H1 (cell line): ENCODE results near the gene ARID3B. TPM values are rescaled to one million over a fixed set of nuclear protein-coding genes. Genes with fewer than 3 reads are reported as not detected.

Source experiments
- ATF2 ChIP-seq: IDR thresholded peaks from 2 replicates; pipeline ENCODE4 v1.6.1; 2012; ENCODE audit warnings: low read length, inconsistent platforms
- ATF3 ChIP-seq: IDR thresholded peaks from 2 replicates; pipeline ENCODE4 v1.6.1; 2011; ENCODE audit warnings: low read depth, mild to moderate bottlenecking, low read length; ENCODE audit not compliant: insufficient read depth
- CBX8 ChIP-seq: fragments of 300-800, 300-1000 bp; sonication (generic); IDR thresholded peaks from 2 replicates; pipeline ENCODE4 v1.7.1; 2016; ENCODE audit warnings: low read depth, low read length, borderline replicate concordance
- CREB1 ChIP-seq: IDR thresholded peaks from 2 replicates; pipeline ENCODE4 v1.6.1; 2012; ENCODE audit warnings: inconsistent platforms
- CTCF ChIP-seq, 3 experiments: IDR thresholded peaks; 1 replicate in 2 of 3; 2 replicates in 1 of 3; pipeline versions ENCODE4 v1.5.1 to v1.6.1; 2011; ENCODE audit warnings: low read length in 3 of 3, mild to moderate bottlenecking in 3 of 3, inconsistent platforms in 2 of 3, low read depth in 1 of 3, moderate library complexity in 1 of 3; ENCODE audit not compliant: insufficient read depth in 1 of 3; ENCODE audit errors: control extremely low read depth in 1 of 3
- FOSL1 ChIP-seq: IDR thresholded peaks from 2 replicates; pipeline ENCODE4 v1.6.1; 2011; ENCODE audit warnings: mild to moderate bottlenecking, low read depth, low read length, moderate library complexity; ENCODE audit not compliant: insufficient read depth
- GTF2F1 ChIP-seq: IDR thresholded peaks from 2 replicates; pipeline ENCODE4 v1.6.1; 2012; ENCODE audit warnings: low read depth, low read length, improper control_type of control experiment, borderline replicate concordance
- JUND ChIP-seq: IDR thresholded peaks from 2 replicates; pipeline ENCODE4 v1.6.1; 2011; ENCODE audit warnings: mild to moderate bottlenecking, improper control_type of control experiment, low read length
- KDM4A ChIP-seq: IDR thresholded peaks from one replicate; pipeline ENCODE4 v1.7.1; 2012; ENCODE audit warnings: low read depth, mild to moderate bottlenecking, moderate library complexity, low read length, inconsistent platforms; ENCODE audit not compliant: severe bottlenecking
- PHF8 ChIP-seq: fragments of 200-600 bp; sonication (generic); conservative IDR thresholded peaks from 2 replicates; pipeline ENCODE4 v1.7.1; 2012; ENCODE audit warnings: low read depth, mild to moderate bottlenecking, inconsistent platforms, low read length, moderate library complexity
- POLR2A ChIP-seq, 2 experiments: IDR thresholded peaks; 1 replicate in 1 of 2; 2 replicates in 1 of 2; pipeline ENCODE4 v1.6.1; 2011; ENCODE audit warnings: low read depth in 2 of 2, low read length in 2 of 2, mild to moderate bottlenecking in 2 of 2; ENCODE audit errors: control extremely low read depth in 1 of 2
- RAD21 ChIP-seq, 2 experiments: IDR thresholded peaks in 1 of 2; conservative IDR thresholded peaks in 1 of 2; 2 replicates each; pipeline ENCODE4 v1.6.1; 2011; ENCODE audit warnings: low read depth in 2 of 2, low read length in 2 of 2, improper control_type of control experiment in 1 of 2, inconsistent platforms in 1 of 2, mild to moderate bottlenecking in 1 of 2, moderate library complexity in 1 of 2
- RBBP5 ChIP-seq: IDR thresholded peaks from 2 replicates; pipeline ENCODE4 v1.7.1; 2012; ENCODE audit warnings: low read depth, mild to moderate bottlenecking, inconsistent platforms, low read length, moderate library complexity, borderline replicate concordance
- RXRA ChIP-seq: IDR thresholded peaks from 2 replicates; pipeline ENCODE4 v1.6.1; 2011; ENCODE audit warnings: low read depth, mild to moderate bottlenecking, low read length, moderate library complexity; ENCODE audit not compliant: insufficient read depth
- SIX5 ChIP-seq: IDR thresholded peaks from 2 replicates; pipeline ENCODE4 v1.6.1; 2011; ENCODE audit warnings: mild to moderate bottlenecking, low read depth, low read length
- SP4 ChIP-seq: IDR thresholded peaks from 2 replicates; pipeline ENCODE4 v1.6.1; 2012; ENCODE audit warnings: low read length, inconsistent platforms
- SUZ12 ChIP-seq: fragments of 200-600 bp; sonication (generic); IDR thresholded peaks from 2 replicates; pipeline ENCODE4 v1.6.1; 2012; ENCODE audit warnings: mild to moderate bottlenecking, inconsistent platforms, low read length, moderate library complexity, mixed read lengths
- TBP ChIP-seq: IDR thresholded peaks from 2 replicates; pipeline ENCODE4 v1.6.1; 2011; ENCODE audit warnings: low read depth, low read length, improper control_type of control experiment
- polyA plus RNA-seq, 7 experiments: library from polyadenylated mRNA; depleted of rRNA in 3 of 7; stranded (reverse) in 5 of 7; unstranded in 2 of 7; fragments of >200 nt in 5 of 7; fragments of 200-250 nt in 2 of 7; gene quantifications; 1 replicate in 5 of 7; 2 replicates in 1 of 7; 4 replicates in 1 of 7; pipeline versions ENCODE4 v1.2.1 to v1.2.3, GENCODE V29; 2011 to 2013; ENCODE audit warnings: missing spikeins in 2 of 7, mixed read lengths in 2 of 7
- total RNA-seq: library from RNA; stranded (reverse); fragmentation: NEBNext Ultra II Directional; extraction: Animal tissue kit (Norgen Biotek cat#: 25700); gene quantifications from 2 replicates; pipeline ENCODE4 v1.2.1, GENCODE V29; 2021

ARID3B gene
- total and polyA plus RNA-seq, 2 of the 8 experiments (the other 6 are each of a cell fraction or from before 2014, with no cell fraction given): 81.0 to 115 TPM

GRCh38 chr15:74620636-74621545 lies 79.9 kb downstream of the ARID3B start (continued):
- TF ChIP-seq RAD21 (IDR thresholded peaks at IDR 0.05 in 1 of 2, conservative IDR thresholded peaks at IDR 0.05 in 1 of 2; ENCODE audit: low read depth in 2 of 2, low read length in 2 of 2) (peak; percentile 77 to 83), CREB1 (peak; percentile 57), KDM4A (no peak), POLR2A (IDR thresholded peaks at IDR 0.05; ENCODE audit: control extremely low read depth in 1 of 2, low read depth in 2 of 2, low read length in 2 of 2) (no peak), ATF3 (peak; percentile 76), RBBP5 (no peak), FOSL1 (no peak), CBX8 (no peak), SUZ12 (no peak), ATF2 (no peak), TBP (no peak), SP4 (no peak), CTCF (IDR thresholded peaks at IDR 0.05; ENCODE audit: control extremely low read depth in 1 of 3, insufficient read depth in 1 of 3, low read depth in 1 of 3, low read length in 3 of 3) (peak in 2 of 3 experiments; percentile 100; a peak in 3 of 4 replicates), GTF2F1 (no peak), SIX5 (no peak), PHF8 (no peak), RXRA (0 out of 2 replicates have a peak, but pooled peaks have one; percentile 51), JUND (peak; percentile 48; the same call in 1 of the 2 replicates)
